Panc1 (cell line): Measurements from ENCODE around the gene MTPN. TPM values are rescaled to one million over a fixed set of nuclear protein-coding genes. Genes with fewer than 3 reads are reported as not detected.
A peak's percentile ranks its signal among the peaks of the same experiment; 100 is the strongest.

Experiments used
- ATAC-seq: fragments of 200-7000 bp; cut with Tn5 transposase; 2 replicates; pipeline ENCODE4 v1.9.1; 2020; ENCODE audit warnings: mild to moderate bottlenecking, moderate library complexity
- BruUV-seq: library from RNA; stranded (reverse); fragments of 400-500 nt; replicated peaks from 2 replicates; lab custom pipeline; 2021; lab: Mats Ljungman, UMichigan
- CTCF ChIA-PET: fragments of 300-600 bp; sonication (Branson Sonifier 250); formaldehyde crosslinking; loops from one replicate; lab custom pipeline; 2022; ENCODE audit warnings: antibody characterized with exemption; lab: Charles Lee
- POLR2A ChIA-PET: fragments of 300-600 bp; sonication (Branson Sonifier 250); formaldehyde crosslinking; loops from one replicate; lab custom pipeline; 2022; ENCODE audit warnings: antibody characterized with exemption; lab: Charles Lee
- DNase-seq: peaks from one replicate; pipeline ENCODE4 v3.0.0-alpha.2; 2010; ENCODE audit warnings: low read depth, low spot score
- H3K27ac ChIP-seq: 2 replicates; pipeline ENCODE4 v1.5.1; 2011; ENCODE audit warnings: mild to moderate bottlenecking, low read length, inconsistent platforms
- H3K27me3 ChIP-seq: fragments of 200-500 bp; sonication (Bioruptor generic); 2 replicates; pipeline ENCODE4 v1.6.0; 2014; ENCODE audit warnings: low read length, inconsistent platforms; ENCODE audit not compliant: control insufficient read depth, insufficient read depth
- H3K36me3 ChIP-seq: fragments of 200-500 bp; sonication (Bioruptor generic); 2 replicates; pipeline ENCODE4 v1.5.1; 2014; ENCODE audit warnings: inconsistent platforms, mild to moderate bottlenecking, low read length, moderate library complexity; ENCODE audit not compliant: control insufficient read depth, insufficient read depth
- H3K4me1 ChIP-seq: 2 replicates; pipeline ENCODE4 v1.5.1; 2011; ENCODE audit warnings: inconsistent platforms, mild to moderate bottlenecking, low read length, moderate library complexity; ENCODE audit not compliant: control insufficient read depth, insufficient read depth
- H3K4me3 ChIP-seq, 2 experiments: 2 replicates each; pipeline ENCODE4 v1.5.1; 2011 to 2012; ENCODE audit warnings: low read depth in 2 of 2, low read length in 2 of 2, mild to moderate bottlenecking in 2 of 2, inconsistent platforms in 1 of 2, moderate library complexity in 1 of 2
- H3K9me3 ChIP-seq: fragments of 200-500 bp; sonication (Bioruptor generic); 2 replicates; pipeline ENCODE4 v1.5.1; 2014; ENCODE audit warnings: low read depth, mild to moderate bottlenecking, inconsistent platforms, low read length, moderate library complexity; ENCODE audit not compliant: control insufficient read depth, insufficient read depth
- CTCF ChIP-seq: fragments of 450-650 bp; IDR thresholded peaks from 2 replicates; pipeline ENCODE4 v1.5.1; 2017; ENCODE audit warnings: mild to moderate bottlenecking
- POLR2AphosphoS5 ChIP-seq: IDR thresholded peaks from 2 replicates; pipeline ENCODE4 v1.6.1; 2012; ENCODE audit warnings: mild to moderate bottlenecking, low read depth, low read length, moderate library complexity
- REST ChIP-seq, 2 experiments: IDR thresholded peaks; 2 replicates each; pipeline ENCODE4 v1.6.1; 2011 to 2012; ENCODE audit warnings: low read depth in 2 of 2, control low read depth in 1 of 2, low read length in 1 of 2, mild to moderate bottlenecking in 1 of 2, moderate library complexity in 1 of 2; ENCODE audit not compliant: insufficient read depth in 1 of 2
- SIN3A ChIP-seq: IDR thresholded peaks from 2 replicates; pipeline ENCODE4 v1.6.1; 2012; ENCODE audit warnings: low read depth, mild to moderate bottlenecking, low read length, moderate library complexity, borderline replicate concordance; ENCODE audit not compliant: insufficient read depth
- TCF7L2 ChIP-seq: IDR thresholded peaks from 2 replicates; pipeline ENCODE4 v1.6.1; 2011; ENCODE audit warnings: mild to moderate bottlenecking, low read depth, low read length, inconsistent platforms
- in situ Hi-C: cut with HindIII; loops from 2 replicates; pipeline ENCODE4 v1.10.0; 2016; ENCODE audit warnings: low sequenced_read_pairs, low pct_unique_long_range_greater_than_20kb
- intact Hi-C: fragments of 100-400 bp; cut with micrococcal nuclease; formaldehyde crosslinking; loops from one replicate; pipeline ENCODE4 v1.10.0; 2022; ENCODE audit not compliant: unreplicated experiment
- total RNA-seq: library from RNA; stranded (reverse); gene quantifications from one replicate; pipeline ENCODE4 v1.2.1, GENCODE V29; 2021; ENCODE audit not compliant: unreplicated experiment

MTPN gene
- total RNA-seq, 1 experiment from 2014 or later: 177 TPM

GRCh38 chr7:135976312-135977006, 700 bp downstream of the MTPN start:
- no peaks in the 10 kb centered on the region for H3K9me3 ChIP-seq
- no TSS peak for BruUV-seq
- POLR2A ChIA-PET: no interaction called here
- intact Hi-C loops (no loop called here), in situ Hi-C loops (no loop called here)
- CTCF ChIA-PET: no interaction called here
- peak overlapping the region; percentile 96 for H3K27ac ChIP-seq
- peaks cover 13% of the 10 kb centered on the region for H3K4me1 ChIP-seq
- ATAC-seq (peak; percentile 63), DNase-seq (no peak)
- TF ChIP-seq REST (IDR thresholded peaks at IDR 0.05; ENCODE audit: insufficient read depth in 1 of 2, low read depth in 2 of 2, low read length in 1 of 2) (no peak), SIN3A (no peak), POLR2AphosphoS5 (no peak)
- peaks cover 19% of the 10 kb centered on the region for H3K36me3 ChIP-seq
- no peaks in the 10 kb centered on the region for H3K27me3 ChIP-seq
- peak overlapping the region; percentile 92 to 100 for H3K4me3 ChIP-seq

- peaks cover 24% of the 10 kb centered on the region for H3K36me3 ChIP-seq
- intact Hi-C loops: no loop called here
- H3K27me3 ChIP-seq: no peaks in the 10 kb centered on the region
- in situ Hi-C loops: no loop called here
- TF ChIP-seq SIN3A: no peak
- TF ChIP-seq TCF7L2: no peak
- TF ChIP-seq CTCF: no peak
- no peak for TF ChIP-seq REST (IDR thresholded peaks at IDR 0.05; ENCODE audit: insufficient read depth in 1 of 2, low read depth in 2 of 2, low read length in 1 of 2)
- TF ChIP-seq POLR2AphosphoS5: no peak
- BruUV-seq: no TSS peak
- H3K4me3 ChIP-seq: peak overlapping the region in 1 of 2 experiments; percentile 100; a peak in 3 of 4 replicates
- peaks cover 13% of the 10 kb centered on the region for H3K4me1 ChIP-seq
- H3K27ac ChIP-seq: peak overlapping the region; percentile 96; the same call in 1 of the 2 replicates
- ChIA-PET POLR2A (no interaction called here), CTCF (no interaction called here)
- ATAC-seq: no peak
- no peak for DNase-seq
- no peaks in the 10 kb centered on the region for H3K9me3 ChIP-seq
Observed at GRCh38 chr7:135975166-135975565, 2.0 kb downstream of the MTPN start.
